Endothelial cell (in vitro differentiated cells): ENCODE results near the gene RNF40. TPM values are rescaled to one million over a fixed set of nuclear protein-coding genes. Genes with fewer than 3 reads are reported as not detected.

Experiments
- DNase-seq: peaks from one replicate; pipeline ENCODE4 v3.0.0; 2021; ENCODE audit warnings: low spot score
- H3K27ac Mint-ChIP-seq: one replicate; pipeline ENCODE4 v1.8.0; 2021; ENCODE audit warnings: mixed read lengths, inconsistent platforms; ENCODE audit not compliant: unreplicated experiment
- H3K27me3 Mint-ChIP-seq: one replicate; pipeline ENCODE4 v1.8.0; 2021; ENCODE audit warnings: mild to moderate bottlenecking, moderate library complexity, mixed read lengths, inconsistent platforms; ENCODE audit not compliant: unreplicated experiment
- H3K36me3 Mint-ChIP-seq: one replicate; pipeline ENCODE4 v1.8.0; 2021; ENCODE audit warnings: mild to moderate bottlenecking, low read depth, mixed read lengths, inconsistent platforms; ENCODE audit not compliant: unreplicated experiment
- H3K4me1 Mint-ChIP-seq: one replicate; pipeline ENCODE4 v1.8.0; 2021; ENCODE audit warnings: mild to moderate bottlenecking, mixed read lengths, inconsistent platforms; ENCODE audit not compliant: unreplicated experiment
- H3K4me3 Mint-ChIP-seq: one replicate; pipeline ENCODE4 v1.8.0; 2021; ENCODE audit warnings: mild to moderate bottlenecking, mixed read lengths, inconsistent platforms; ENCODE audit not compliant: unreplicated experiment
- H3K9me3 Mint-ChIP-seq: one replicate; pipeline ENCODE4 v1.8.0; 2021; ENCODE audit warnings: mixed read lengths, inconsistent platforms; ENCODE audit not compliant: unreplicated experiment
- total RNA-seq: library from RNA; stranded (reverse); fragmentation: NEBNext Ultra II Directional; extraction: Animal tissue kit (Norgen Biotek cat#: 25700); gene quantifications from one replicate; pipeline ENCODE4 v1.2.1, GENCODE V29; 2021; ENCODE audit not compliant: unreplicated experiment
- TF ChIP-seq, protein P1 (sequence below): fragments of 200-600 bp; sonication (generic); IDR thresholded peaks from one replicate; pipeline ENCODE4 v1.5.0; 2021; ENCODE audit warnings: antibody characterized with exemption; ENCODE audit not compliant: unreplicated experiment

Gene RNF40
- total RNA-seq, 1 donor from 2014 or later = 108 TPM

DNA sequence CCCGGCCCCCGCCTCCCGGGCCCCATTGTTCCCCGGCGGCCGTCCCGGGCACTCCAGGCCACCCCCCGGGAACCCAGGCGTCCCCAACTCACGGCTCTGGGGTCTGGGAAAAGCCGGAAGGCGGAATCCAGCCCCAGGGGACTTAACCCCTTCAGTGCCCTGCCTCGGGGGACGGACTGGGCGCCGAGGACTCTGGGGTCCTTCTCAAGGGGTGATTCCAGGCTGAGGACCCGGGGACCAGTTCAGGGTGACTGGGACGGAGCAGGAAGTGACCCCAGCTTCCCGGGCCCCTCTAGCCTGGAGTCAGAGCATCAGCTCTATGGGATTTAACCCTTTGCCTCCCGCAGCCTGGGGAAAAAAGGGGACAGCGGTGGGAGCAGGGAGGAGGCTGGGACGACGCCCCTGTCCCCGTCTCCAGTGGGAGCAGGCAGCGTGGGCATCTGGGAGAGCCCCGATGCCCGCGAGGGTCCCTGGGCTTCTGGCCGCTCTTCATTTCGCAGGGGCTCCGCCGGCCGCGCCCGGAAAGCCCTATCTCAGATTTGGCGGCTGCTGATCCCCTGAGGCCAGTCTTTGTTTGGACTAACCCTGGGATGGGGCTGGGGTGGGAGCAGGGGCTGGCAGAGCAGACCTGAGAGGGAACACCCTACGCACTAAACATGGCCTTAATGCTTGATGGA, 25.0 kb downstream of the RNF40 start, which contains the start of gene ZNF629:
Gene ZNF629 (minus strand): TSS at position 270 of the 677 bp plus-strand sequence. CDS start 2,723 bp downstream, outside the sequence.
- peak within 1 kb of the TSS; percentile 67 for H3K27ac Mint-ChIP-seq
- H3K36me3 Mint-ChIP-seq = peaks cover 13% of the 10 kb centered on the region
- TF ChIP-seq, protein P1, sequence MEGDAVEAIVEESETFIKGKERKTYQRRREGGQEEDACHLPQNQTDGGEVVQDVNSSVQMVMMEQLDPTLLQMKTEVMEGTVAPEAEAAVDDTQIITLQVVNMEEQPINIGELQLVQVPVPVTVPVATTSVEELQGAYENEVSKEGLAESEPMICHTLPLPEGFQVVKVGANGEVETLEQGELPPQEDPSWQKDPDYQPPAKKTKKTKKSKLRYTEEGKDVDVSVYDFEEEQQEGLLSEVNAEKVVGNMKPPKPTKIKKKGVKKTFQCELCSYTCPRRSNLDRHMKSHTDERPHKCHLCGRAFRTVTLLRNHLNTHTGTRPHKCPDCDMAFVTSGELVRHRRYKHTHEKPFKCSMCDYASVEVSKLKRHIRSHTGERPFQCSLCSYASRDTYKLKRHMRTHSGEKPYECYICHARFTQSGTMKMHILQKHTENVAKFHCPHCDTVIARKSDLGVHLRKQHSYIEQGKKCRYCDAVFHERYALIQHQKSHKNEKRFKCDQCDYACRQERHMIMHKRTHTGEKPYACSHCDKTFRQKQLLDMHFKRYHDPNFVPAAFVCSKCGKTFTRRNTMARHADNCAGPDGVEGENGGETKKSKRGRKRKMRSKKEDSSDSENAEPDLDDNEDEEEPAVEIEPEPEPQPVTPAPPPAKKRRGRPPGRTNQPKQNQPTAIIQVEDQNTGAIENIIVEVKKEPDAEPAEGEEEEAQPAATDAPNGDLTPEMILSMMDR = no peak
- DNase-seq = peak; percentile 59
- H3K4me3 Mint-ChIP-seq = peak within 1 kb of the TSS; percentile 91
- H3K4me1 Mint-ChIP-seq = peaks cover 15% of the 10 kb centered on the region
- H3K9me3 Mint-ChIP-seq = no peaks in the 10 kb centered on the region
- peaks cover 8% of the 10 kb centered on the region for H3K27me3 Mint-ChIP-seq

GRCh38 chr16:30787613-30788378, 25.7 kb downstream of the RNF40 start:
- no peaks in the 10 kb centered on the region for H3K9me3 Mint-ChIP-seq
- H3K4me3 Mint-ChIP-seq = peak overlapping the region; percentile 91
- peaks cover 15% of the 10 kb centered on the region for H3K4me1 Mint-ChIP-seq
- peaks cover 8% of the 10 kb centered on the region for H3K27me3 Mint-ChIP-seq
- peaks cover 13% of the 10 kb centered on the region for H3K36me3 Mint-ChIP-seq
- H3K27ac Mint-ChIP-seq = peak overlapping the region; percentile 67
- no peak for DNase-seq
- TF ChIP-seq, protein P1 = no peak

- no peaks in the 10 kb centered on the region for H3K4me1 Mint-ChIP-seq
- H3K27me3 Mint-ChIP-seq = no peaks in the 10 kb centered on the region
- no peak for DNase-seq
- H3K9me3 Mint-ChIP-seq = no peaks in the 10 kb centered on the region
- no peak overlapping the region for H3K4me3 Mint-ChIP-seq
- no peak overlapping the region for H3K27ac Mint-ChIP-seq
- no peaks in the 10 kb centered on the region for H3K36me3 Mint-ChIP-seq
- TF ChIP-seq, protein P1 = no peak
These were observed 31.5 kb downstream of the RNF40 start for GRCh38 chr16:30793508-30794069.

DNA sequence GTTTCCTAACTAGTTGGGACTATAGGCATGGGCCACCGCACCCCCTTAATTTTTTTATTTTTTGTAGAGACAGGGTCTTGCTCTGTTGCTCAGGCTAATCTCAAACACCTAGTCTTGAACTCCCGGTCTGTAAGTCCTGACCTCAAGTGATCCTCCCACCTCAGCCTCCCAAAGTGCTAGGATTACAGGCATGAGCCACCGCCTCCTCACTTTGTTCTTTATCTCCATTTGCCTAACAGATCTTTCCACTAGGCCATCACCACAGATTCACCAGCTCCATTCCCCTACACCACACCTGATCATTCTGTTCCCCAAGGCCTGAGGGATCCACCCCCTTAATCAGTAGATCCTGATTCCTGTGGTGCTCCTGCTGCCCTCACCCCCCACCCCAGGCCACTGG, 32.5 kb downstream of the RNF40 start:
- H3K4me1 Mint-ChIP-seq = no peaks in the 10 kb centered on the region
- TF ChIP-seq, protein P1 = no peak
- no peaks in the 10 kb centered on the region for H3K9me3 Mint-ChIP-seq
- no peaks in the 10 kb centered on the region for H3K36me3 Mint-ChIP-seq
- H3K27ac Mint-ChIP-seq = no peak overlapping the region
- no peaks in the 10 kb centered on the region for H3K27me3 Mint-ChIP-seq
- H3K4me3 Mint-ChIP-seq = no peak overlapping the region
- DNase-seq = no peak
